Activated naive CD4-positive, alpha-beta T cell treated with anti-CD3 and anti-CD28 coated beads for 36 hours (primary cell): ENCODE results near the gene ZFPL1. TPM values are rescaled to one million over a fixed set of nuclear protein-coding genes. Genes with fewer than 3 reads are reported as not detected.
A peak's percentile ranks its signal among the peaks of the same experiment; 100 is the strongest.

ENCODE experiments used
- CTCF ChIA-PET: fragments of 350-600 bp; sonication (Branson Sonifier 250); formaldehyde crosslinking; loops from one replicate; lab custom pipeline; 2021; ENCODE audit warnings: antibody characterized with exemption; lab: Charles Lee
- DNase-seq: peaks from one replicate; pipeline ENCODE4 v3.0.0-alpha.2; 2020
- H3K27ac Mint-ChIP-seq: one replicate; pipeline ENCODE4 v1.8.0; 2021; ENCODE audit warnings: mild to moderate bottlenecking, mixed read lengths
- H3K27me3 Mint-ChIP-seq: one replicate; pipeline ENCODE4 v1.8.0; 2021; ENCODE audit warnings: low read depth, mixed read lengths
- H3K36me3 Mint-ChIP-seq: one replicate; pipeline ENCODE4 v1.8.0; 2021; ENCODE audit warnings: low read depth, mixed read lengths
- H3K4me1 Mint-ChIP-seq: one replicate; pipeline ENCODE4 v1.8.0; 2021; ENCODE audit warnings: low read depth, mixed read lengths
- H3K4me3 Mint-ChIP-seq: one replicate; pipeline ENCODE4 v1.8.0; 2021; ENCODE audit warnings: mild to moderate bottlenecking, moderate library complexity, mixed read lengths
- H3K9me3 Mint-ChIP-seq: one replicate; pipeline ENCODE4 v1.8.0; 2021; ENCODE audit warnings: mixed read lengths
- intact Hi-C: fragments of 100-400 bp; cut with micrococcal nuclease; formaldehyde crosslinking; loops from one replicate; pipeline ENCODE4 v1.15.1; 2023
- total RNA-seq, 2 experiments: library from RNA; stranded (reverse); gene quantifications; one replicate each; pipeline ENCODE4 v1.2.3, GENCODE V29; 2021

Gene ZFPL1
- total RNA-seq, 2 experiments from 2014 or later, result 24.2 to 25.6 TPM

GRCh38 chr11:65065851-65066250 lies 18.2 kb upstream of the ZFPL1 start:
- Mint-ChIP-seq H3K9me3 (no peaks in the 10 kb centered on the region), H3K36me3 (no peaks in the 10 kb centered on the region), H3K4me3 (no peak overlapping the region), H3K27me3 (no peaks in the 10 kb centered on the region), H3K4me1 (peaks cover 2% of the 10 kb centered on the region), H3K27ac (no peak overlapping the region)
- intact Hi-C loops, result no loop called here
- DNase-seq, result no peak
- CTCF ChIA-PET, result interaction anchor here (0.5 kb wide), 1 partner anchor 18 kb away, joined by 3 read pairs; no protein-coding TSS in a partner anchor

GRCh38 chr11:65066315-65066714 lies 17.7 kb upstream of the ZFPL1 start:
- Mint-ChIP-seq H3K9me3 (no peaks in the 10 kb centered on the region), H3K27me3 (no peaks in the 10 kb centered on the region), H3K27ac (no peak overlapping the region), H3K36me3 (no peaks in the 10 kb centered on the region), H3K4me1 (peaks cover 2% of the 10 kb centered on the region), H3K4me3 (no peak overlapping the region)
- intact Hi-C loops, result no loop called here
- CTCF ChIA-PET, result interaction anchor here (0.5 kb wide), 1 partner anchor 18 kb away, joined by 3 read pairs; no protein-coding TSS in a partner anchor
- DNase-seq, result no peak

GRCh38 chr11:65066805-65067291 lies 17.2 kb upstream of the ZFPL1 start:
- CTCF ChIA-PET, result no interaction called here
- no peak overlapping the region for H3K27ac Mint-ChIP-seq

GRCh38 chr11:65067446-65067845 lies 16.6 kb upstream of the ZFPL1 start:
- peaks cover 2% of the 10 kb centered on the region for H3K4me1 Mint-ChIP-seq
- no peaks in the 10 kb centered on the region for H3K9me3 Mint-ChIP-seq
- no peak for DNase-seq
- H3K27me3 Mint-ChIP-seq, result no peaks in the 10 kb centered on the region
- H3K36me3 Mint-ChIP-seq, result no peaks in the 10 kb centered on the region
- no peak overlapping the region for H3K4me3 Mint-ChIP-seq
- intact Hi-C loops, result no loop called here
- H3K27ac Mint-ChIP-seq, result no peak overlapping the region
- CTCF ChIA-PET, result no interaction called here

More at GRCh38 chr11:65066805-65067291, 17.2 kb upstream of the ZFPL1 start:
- Mint-ChIP-seq H3K4me3 (no peak overlapping the region), H3K4me1 (peaks cover 2% of the 10 kb centered on the region), H3K27me3 (no peaks in the 10 kb centered on the region), H3K9me3 (no peaks in the 10 kb centered on the region), H3K36me3 (no peaks in the 10 kb centered on the region)
- no peak for DNase-seq
- intact Hi-C loops, result no loop called here

GRCh38 chr11:65069217-65069616 lies 14.8 kb upstream of the ZFPL1 start:
- Mint-ChIP-seq H3K27ac (no peak overlapping the region), H3K4me3 (no peak overlapping the region), H3K9me3 (no peaks in the 10 kb centered on the region), H3K27me3 (no peaks in the 10 kb centered on the region), H3K4me1 (peaks cover 2% of the 10 kb centered on the region), H3K36me3 (no peaks in the 10 kb centered on the region)
- no peak for DNase-seq
- CTCF ChIA-PET, result interaction anchor here (0.9 kb wide), 1 partner anchor 14 kb away, joined by 3 read pairs; no protein-coding TSS in a partner anchor
- intact Hi-C loops, result no loop called here

- no peak overlapping the region for H3K4me3 Mint-ChIP-seq
- no peaks in the 10 kb centered on the region for H3K9me3 Mint-ChIP-seq
- CTCF ChIA-PET, result no interaction called here
- peaks cover 2% of the 10 kb centered on the region for H3K4me1 Mint-ChIP-seq
- no peaks in the 10 kb centered on the region for H3K27me3 Mint-ChIP-seq
- intact Hi-C loops, result no loop called here
- no peak overlapping the region for H3K27ac Mint-ChIP-seq
- no peak for DNase-seq
- H3K36me3 Mint-ChIP-seq, result peaks cover 13% of the 10 kb centered on the region
Measured at GRCh38 chr11:65071907-65072630, 12.0 kb upstream of the ZFPL1 start.

- Mint-ChIP-seq H3K4me1 (peaks cover 4% of the 10 kb centered on the region), H3K9me3 (no peaks in the 10 kb centered on the region), H3K4me3 (no peak overlapping the region), H3K27me3 (no peaks in the 10 kb centered on the region), H3K27ac (no peak overlapping the region), H3K36me3 (peaks cover 18% of the 10 kb centered on the region)
- no peak for DNase-seq
- CTCF ChIA-PET, result interaction anchor here (0.6 kb wide), 1 partner anchor 85 kb away, joined by 3 read pairs; no protein-coding TSS in a partner anchor
- intact Hi-C loops, result no loop called here
Measured at GRCh38 chr11:65072631-65072966, 11.4 kb upstream of the ZFPL1 start.

- Mint-ChIP-seq H3K9me3 (no peaks in the 10 kb centered on the region), H3K4me1 (peaks cover 37% of the 10 kb centered on the region), H3K36me3 (peaks cover 62% of the 10 kb centered on the region), H3K27me3 (no peaks in the 10 kb centered on the region), H3K27ac (no peak overlapping the region), H3K4me3 (no peak overlapping the region)
- CTCF ChIA-PET, result interaction anchor here (1.1 to 1.4 kb wide), 4 partner anchors 34 to 65 kb away, joined by 3 read pairs; partner anchors contain the start of genes SAC3D1 and TM7SF2
- DNase-seq, result no peak
- intact Hi-C loops, result no loop called here
Measured at GRCh38 chr11:65077451-65077850, 6.6 kb upstream of the ZFPL1 start.

- Mint-ChIP-seq H3K9me3 (no peaks in the 10 kb centered on the region), H3K36me3 (peaks cover 69% of the 10 kb centered on the region), H3K27ac (peak overlapping the region; percentile 39), H3K4me3 (no peak overlapping the region), H3K27me3 (no peaks in the 10 kb centered on the region), H3K4me1 (peaks cover 43% of the 10 kb centered on the region)
- intact Hi-C loops, result loop anchor here (1.0 kb wide), 1 partner anchor 65 kb away; no protein-coding TSS in a partner anchor
- CTCF ChIA-PET, result interaction anchor here (1.1 to 1.4 kb wide), 2 partner anchors 37 to 66 kb away, joined by 3 read pairs; partner anchors contain the start of gene SAC3D1
- DNase-seq, result peak; percentile 71
Measured at GRCh38 chr11:65078151-65078550, 5.9 kb upstream of the ZFPL1 start.

GRCh38 chr11:65078786-65079342 lies 5.2 kb upstream of the ZFPL1 start:
- H3K9me3 Mint-ChIP-seq, result no peaks in the 10 kb centered on the region
- H3K36me3 Mint-ChIP-seq, result peaks cover 74% of the 10 kb centered on the region
- intact Hi-C loops, result loop anchor here (1.0 kb wide), 1 partner anchor 66 kb away; no protein-coding TSS in a partner anchor
- no peak overlapping the region for H3K4me3 Mint-ChIP-seq
- H3K27ac Mint-ChIP-seq, result no peak overlapping the region
- H3K27me3 Mint-ChIP-seq, result no peaks in the 10 kb centered on the region
- CTCF ChIA-PET, result interaction anchor here (1.1 to 1.4 kb wide), 2 partner anchors 38 to 66 kb away, joined by 3 read pairs; partner anchors contain the start of gene SAC3D1
- no peak for DNase-seq
- H3K4me1 Mint-ChIP-seq, result peaks cover 43% of the 10 kb centered on the region

GRCh38 chr11:65083134-65083833 lies 738 bp upstream of the ZFPL1 start:
- peak; percentile 20 for DNase-seq
- Mint-ChIP-seq H3K4me3 (peak overlapping the region; percentile 92), H3K4me1 (peaks cover 46% of the 10 kb centered on the region), H3K27ac (peak overlapping the region; percentile 97), H3K27me3 (no peaks in the 10 kb centered on the region), H3K9me3 (no peaks in the 10 kb centered on the region), H3K36me3 (peaks cover 55% of the 10 kb centered on the region)
- intact Hi-C loops, result loop anchor here (5.0 to 10.0 kb wide), 2 partner anchors 166 to 838 kb away; partner anchors contain the start of genes ATG2A, FKBP2 and PPP1R14B
- CTCF ChIA-PET, result interaction anchor here (0.7 to 1.8 kb wide), 7 partner anchors 14 to 161 kb away, joined by 3 to 12 read pairs (median 4); partner anchors contain the start of genes ARL2 and ZNHIT2
